HG03457 (cell line): Measurements from ENCODE around the gene SLC22A31.
"Not testable (repeated sequence)": the region's sequence is repeated elsewhere in the genome, so short reads cannot be mapped to it uniquely, and the experiment has no call there.

Source experiments
- ATAC-seq: cut with Tn5 transposase; IDR thresholded peaks from one replicate; pipeline ENCODE4 v1.9.1; 2021; ENCODE audit warnings: moderate number of reproducible peaks; ENCODE audit not compliant: unreplicated experiment

Gene SLC22A31

GRCh38 chr16:89200124-89200849 lies at the start of gene SLC22A31:
Gene SLC22A31, minus strand, starts transcription at chr16:89200537. Its CDS starts 36 bp downstream, at chr16:89200501.
- no peak for ATAC-seq

GRCh38 chr16:89248196-89248982 lies 48.1 kb upstream of the SLC22A31 start:
- no peak for ATAC-seq

GRCh38 chr16:89247734-89248075 lies 47.4 kb upstream of the SLC22A31 start:
- ATAC-seq, result not testable (repeated sequence)

- no peak for ATAC-seq
These were observed 46.8 kb upstream of the SLC22A31 start for GRCh38 chr16:89246903-89247733.

GRCh38 chr16:89246383-89246902 lies 46.1 kb upstream of the SLC22A31 start:
- ATAC-seq, result no peak

- ATAC-seq, result no peak
These were observed 44.4 kb upstream of the SLC22A31 start for GRCh38 chr16:89244754-89245153.

- ATAC-seq, result not testable (repeated sequence)
These were observed 43.9 kb upstream of the SLC22A31 start for GRCh38 chr16:89244264-89244663.

- no peak for ATAC-seq
These were observed 43.3 kb upstream of the SLC22A31 start for GRCh38 chr16:89243664-89244063.

GRCh38 chr16:89242795-89243200 lies 42.5 kb upstream of the SLC22A31 start:
- ATAC-seq, result no peak

- no peak for ATAC-seq
These were observed 41.1 kb upstream of the SLC22A31 start for GRCh38 chr16:89241187-89242007.

- no peak for ATAC-seq
These were observed 37.4 kb upstream of the SLC22A31 start for GRCh38 chr16:89237733-89238132.

- ATAC-seq, result no peak
These were observed 33.5 kb upstream of the SLC22A31 start for GRCh38 chr16:89233678-89234490.

- no peak for ATAC-seq
These were observed 31.8 kb upstream of the SLC22A31 start for GRCh38 chr16:89232107-89232506.

- ATAC-seq, result no peak
These were observed 29.9 kb upstream of the SLC22A31 start for GRCh38 chr16:89230255-89230654.

GRCh38 chr16:89224665-89225064 lies 24.3 kb upstream of the SLC22A31 start:
- ATAC-seq, result no peak

GRCh38 chr16:89222931-89223330 lies 22.6 kb upstream of the SLC22A31 start:
- ATAC-seq, result no peak

- ATAC-seq, result no peak
These were observed 21.3 kb upstream of the SLC22A31 start for GRCh38 chr16:89221604-89222003.

- ATAC-seq, result no peak
These were observed 19.0 kb upstream of the SLC22A31 start for GRCh38 chr16:89219365-89219764.

- peak; percentile 68 for ATAC-seq
These were observed 17.3 kb upstream of the SLC22A31 start, which contains the start of gene ZNF778 for GRCh38 chr16:89217388-89218191. Gene ZNF778, plus strand, starts transcription at chr16:89217703. Its CDS starts 3,425 bp downstream, at chr16:89221128.
